Stimulated activated CD4-positive, alpha-beta T cell treated with anti-CD3 and anti-CD28 coated beads, Interleukin-2, amount 100 ng/mL, for 24 hours (primary cell): Measurements from ENCODE around the gene TTI1.

Experiments used
- DNase-seq, 2 donors: peaks; one replicate each; pipeline ENCODE4 v3.0.0-alpha.2; 2020

Gene TTI1

DNA sequence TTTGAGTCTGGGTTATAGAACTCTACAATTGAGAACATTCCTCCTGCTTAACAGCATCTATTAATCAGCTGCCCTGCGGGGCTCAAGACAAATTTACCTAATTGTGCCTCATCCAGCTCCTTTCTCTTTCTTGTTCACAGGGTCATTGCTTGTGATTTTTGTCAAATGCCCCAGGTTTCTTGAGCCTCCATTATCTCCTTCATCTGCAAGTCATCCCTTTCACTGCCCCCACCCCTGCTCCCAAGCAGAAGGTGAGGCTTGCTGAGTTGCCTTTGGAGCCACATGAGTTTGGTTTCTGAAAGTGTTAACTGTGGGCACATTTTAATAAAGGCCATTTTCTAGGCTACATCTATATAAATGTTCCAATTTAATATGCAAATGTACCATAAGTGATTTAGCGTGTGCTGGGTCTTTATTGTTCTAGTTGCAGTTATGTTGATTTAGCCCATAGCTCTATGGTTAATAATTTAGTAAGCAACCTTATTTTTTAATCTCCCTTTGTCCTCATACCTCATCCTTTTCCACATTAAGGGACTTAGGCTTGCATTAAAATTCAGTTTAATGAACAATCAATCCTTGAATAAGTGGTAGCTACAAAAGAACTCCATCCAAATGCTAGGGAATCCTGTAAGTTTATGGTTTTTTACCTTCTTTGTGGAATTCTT, 74.3 kb downstream of the TTI1 start:
- DNase-seq, result no peak

DNA sequence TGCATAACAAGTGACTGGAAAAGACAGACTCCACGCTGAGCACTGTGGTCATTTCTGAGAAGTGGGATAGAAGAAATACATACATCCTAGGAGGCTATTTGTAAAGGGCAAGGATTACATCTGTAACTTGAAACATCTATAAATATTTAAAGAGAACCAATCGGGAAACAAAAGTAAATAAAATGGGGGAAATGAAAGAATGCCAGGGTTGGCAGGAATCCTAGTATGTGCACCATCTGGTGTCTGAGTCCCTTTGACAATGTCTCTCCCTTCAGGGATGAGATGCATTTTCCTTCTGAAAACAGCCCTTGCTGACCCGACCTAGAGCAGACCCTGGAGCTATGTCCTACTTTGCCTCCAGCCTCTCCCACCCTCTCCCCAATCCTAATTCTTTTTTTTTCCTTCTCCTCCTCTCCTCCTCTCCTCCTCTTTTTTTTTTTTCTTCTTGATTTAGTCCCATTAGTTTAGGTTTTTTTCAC, 77.1 kb downstream of the TTI1 start:
- no peak for DNase-seq

DNA sequence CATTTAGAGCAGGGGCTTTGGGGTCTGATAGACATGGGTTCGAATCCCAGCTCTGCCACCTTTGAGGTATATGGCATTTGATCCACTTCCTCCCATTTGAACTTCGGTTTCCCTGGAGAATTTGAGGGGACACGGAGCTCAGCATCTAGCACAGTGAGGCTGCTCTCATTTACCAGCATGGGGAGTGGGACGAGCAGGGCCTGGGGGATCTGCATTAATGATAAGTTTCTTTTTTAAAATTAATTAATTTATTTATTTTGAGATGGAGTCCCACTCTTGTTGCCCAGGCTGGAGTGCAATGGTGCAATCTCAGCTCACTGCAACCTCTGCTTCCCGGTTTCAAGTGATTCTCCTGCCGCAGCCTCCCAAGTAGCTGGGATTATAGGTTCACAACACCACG, 77.7 kb downstream of the TTI1 start:
- DNase-seq, result no peak

DNA sequence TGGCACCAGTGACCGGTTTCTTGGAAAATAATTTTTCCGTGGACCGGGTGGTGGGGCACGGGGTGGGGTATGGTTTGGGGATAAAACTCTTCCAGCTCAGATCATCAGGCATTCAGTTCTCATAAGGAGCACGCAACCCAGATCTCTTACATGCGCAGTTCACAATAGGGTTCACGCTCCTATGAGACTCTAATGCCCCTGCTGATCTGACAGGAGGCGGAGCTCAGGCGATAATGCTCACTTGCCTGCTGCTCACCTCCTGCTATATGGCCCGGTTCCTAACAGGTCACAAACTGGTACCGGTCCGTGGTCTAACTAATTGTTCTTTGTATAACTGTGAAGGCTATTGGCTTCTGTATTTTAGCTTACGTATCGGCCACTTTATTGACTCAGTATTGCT, 78.6 kb downstream of the TTI1 start:
- no peak for DNase-seq

DNA sequence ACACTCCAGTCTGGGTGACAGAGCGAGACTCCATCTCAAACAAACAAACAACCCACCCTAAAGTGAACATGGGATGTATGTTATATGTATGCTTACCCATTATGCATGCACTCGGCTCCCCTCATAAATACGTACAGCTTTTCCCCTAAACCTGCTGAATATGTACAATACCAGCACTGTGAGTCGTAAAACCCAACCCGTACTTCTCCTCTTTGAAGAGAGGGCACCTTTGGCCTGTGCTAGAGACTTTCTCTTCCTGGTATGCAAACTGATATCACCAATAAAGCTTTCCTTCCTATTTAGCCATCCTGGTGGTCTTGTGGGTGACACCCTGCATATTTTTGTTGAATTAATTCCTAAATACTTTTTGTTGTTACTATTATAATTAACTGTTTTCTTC, 79.1 kb downstream of the TTI1 start:
- no peak for DNase-seq

DNA sequence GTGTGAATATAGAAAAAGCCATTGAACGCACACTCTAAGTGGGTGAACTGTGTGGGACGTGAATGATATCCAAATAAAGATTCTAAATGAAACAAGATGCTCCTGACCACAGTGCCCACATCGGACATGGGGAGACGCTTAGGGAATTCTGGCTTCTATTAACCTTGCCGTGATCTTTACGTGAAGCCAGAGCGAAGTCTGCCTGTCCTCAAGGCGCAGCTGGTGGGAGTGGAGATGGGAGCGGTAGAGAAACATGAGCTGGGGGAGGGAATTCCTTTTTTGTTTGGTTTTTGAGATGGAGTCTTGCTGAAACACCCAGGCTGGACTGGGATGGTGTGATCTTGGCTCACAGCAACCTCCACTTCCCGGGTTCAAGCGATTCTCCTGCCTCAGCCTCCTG, 84.3 kb downstream of the TTI1 start:
- no peak for DNase-seq

DNA sequence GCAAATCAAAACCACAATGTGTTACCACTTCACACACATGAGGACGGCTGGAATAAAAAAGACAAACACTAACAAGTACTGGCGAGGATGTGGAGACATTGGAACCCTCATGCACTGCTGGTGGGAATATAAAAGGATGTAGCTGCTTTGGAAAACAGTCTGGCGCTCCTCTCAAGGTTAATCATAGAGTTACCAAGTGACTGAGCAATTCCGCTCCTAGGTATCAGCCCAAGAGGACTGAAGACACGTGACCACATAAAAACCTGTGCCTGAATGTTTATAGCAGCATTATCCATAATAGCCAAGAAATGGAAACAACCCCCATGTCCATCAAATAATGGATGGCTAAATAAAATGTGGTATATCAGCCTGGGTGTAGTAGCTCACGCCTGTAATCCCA, 85.3 kb downstream of the TTI1 start:
- DNase-seq, result no peak

DNA sequence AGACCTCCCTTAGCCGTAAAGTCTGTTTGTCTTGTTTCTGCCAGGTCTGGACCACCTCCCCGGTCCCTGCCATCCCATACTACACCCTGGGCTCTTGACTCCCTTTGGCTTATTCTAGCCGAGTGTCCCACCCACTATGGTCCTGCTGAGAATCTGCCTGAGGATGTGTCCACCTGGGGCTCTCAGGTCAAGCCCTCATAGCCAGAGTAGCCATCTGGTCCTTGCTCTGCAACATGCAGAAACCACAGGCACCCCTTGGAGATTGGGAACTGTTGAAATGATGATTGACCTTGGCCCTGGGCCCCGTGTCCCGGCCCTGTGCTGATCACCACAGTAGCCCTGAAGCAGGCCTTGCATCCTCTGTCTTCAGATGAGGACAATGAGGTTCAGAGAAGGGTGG, 86.3 kb downstream of the TTI1 start:
- DNase-seq, result no peak

DNA sequence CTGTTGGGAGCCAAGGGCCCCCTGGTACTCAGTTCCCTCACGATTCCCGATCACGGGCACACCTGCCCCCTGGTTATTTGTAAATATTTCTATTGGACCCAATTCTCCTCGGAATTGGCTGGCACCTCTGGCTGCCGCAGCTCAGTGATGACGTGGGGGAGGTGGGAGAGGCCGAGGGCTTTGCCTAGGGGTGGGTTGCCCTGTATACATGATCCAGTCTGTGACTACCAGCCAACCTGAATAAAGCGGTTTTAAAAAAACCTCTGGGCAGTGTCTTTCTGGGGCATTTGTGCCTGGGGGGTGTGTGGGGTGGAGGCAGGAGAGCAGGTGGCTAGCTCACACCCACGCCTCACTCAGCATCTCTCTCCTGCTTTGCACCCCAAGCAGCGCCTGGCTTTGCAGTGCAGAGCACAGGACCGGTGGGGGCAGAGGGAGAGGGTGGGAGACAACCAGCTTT, 88.1 kb downstream of the TTI1 start:
- DNase-seq, result no peak

DNA sequence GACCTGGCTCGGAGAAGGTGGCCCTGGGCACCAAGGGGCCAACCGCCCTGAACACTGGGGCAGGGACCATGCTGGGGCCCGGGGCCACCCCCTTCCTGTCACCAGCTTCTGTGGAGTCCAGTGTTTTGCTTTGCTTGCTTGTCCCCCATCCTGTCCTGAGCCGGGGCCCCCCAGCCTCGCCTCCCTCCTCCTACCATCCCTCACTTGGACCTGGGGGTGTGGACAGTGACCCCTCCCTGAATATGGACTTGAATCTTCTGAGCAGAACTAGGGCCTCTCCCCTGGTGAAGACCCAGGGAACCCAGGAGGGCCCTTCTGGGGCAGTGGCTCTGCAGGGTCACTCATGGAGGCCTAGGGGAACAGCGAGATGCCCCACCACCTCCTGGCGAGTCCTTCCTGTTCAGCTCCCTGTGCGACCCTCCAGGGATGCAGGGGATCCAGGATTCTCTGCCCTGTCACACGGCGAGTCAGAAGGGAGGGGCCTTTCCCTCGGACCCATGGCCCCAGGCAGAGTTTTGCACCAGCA, 88.7 kb downstream of the TTI1 start:
- no peak for DNase-seq

DNA sequence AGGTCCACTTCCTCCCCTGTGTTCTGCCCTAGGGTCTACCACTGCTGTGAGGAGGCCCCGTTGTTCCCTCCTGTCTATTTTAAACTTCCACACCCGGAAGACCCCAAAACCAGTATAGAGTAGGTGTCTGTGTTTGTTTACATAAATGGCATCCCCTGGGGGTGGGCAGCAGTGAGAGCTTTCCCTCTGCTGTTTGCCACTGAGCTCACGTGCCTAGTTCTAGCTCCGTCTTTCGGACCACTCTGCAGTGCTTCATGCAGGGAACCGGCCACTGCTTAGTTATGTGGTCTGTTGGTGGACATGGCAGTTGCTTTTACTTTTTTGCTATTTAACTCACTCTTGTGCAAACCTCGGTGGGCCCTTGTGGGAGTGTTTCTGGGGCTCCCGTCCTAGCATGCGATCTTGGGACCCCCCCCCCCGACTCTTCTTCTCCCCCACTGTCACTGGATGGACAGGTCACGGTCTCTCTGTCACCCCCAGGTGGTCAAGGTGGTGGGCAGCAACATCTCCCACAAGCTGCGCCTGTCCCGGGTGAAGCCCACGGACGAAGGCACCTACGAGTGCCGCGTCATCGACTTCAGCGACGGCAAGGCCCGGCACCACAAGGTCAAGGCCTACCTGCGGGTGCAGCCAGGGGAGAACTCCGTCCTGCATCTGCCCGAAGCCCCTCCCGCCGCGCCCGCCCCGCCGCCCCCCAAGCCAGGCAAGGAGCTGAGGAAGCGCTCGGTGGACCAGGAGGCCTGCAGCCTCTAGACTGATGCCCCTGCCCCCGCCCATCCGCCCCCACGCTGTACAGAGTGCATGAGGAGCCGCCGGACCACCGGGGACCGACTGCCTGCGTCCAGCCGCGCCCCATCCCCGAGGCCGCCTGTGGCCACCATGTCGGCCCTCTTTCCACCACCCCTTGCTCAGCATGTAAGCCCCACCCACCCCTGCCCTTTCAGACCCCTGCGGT, 89.5 kb downstream of the TTI1 start:
- DNase-seq, result no peak

DNA sequence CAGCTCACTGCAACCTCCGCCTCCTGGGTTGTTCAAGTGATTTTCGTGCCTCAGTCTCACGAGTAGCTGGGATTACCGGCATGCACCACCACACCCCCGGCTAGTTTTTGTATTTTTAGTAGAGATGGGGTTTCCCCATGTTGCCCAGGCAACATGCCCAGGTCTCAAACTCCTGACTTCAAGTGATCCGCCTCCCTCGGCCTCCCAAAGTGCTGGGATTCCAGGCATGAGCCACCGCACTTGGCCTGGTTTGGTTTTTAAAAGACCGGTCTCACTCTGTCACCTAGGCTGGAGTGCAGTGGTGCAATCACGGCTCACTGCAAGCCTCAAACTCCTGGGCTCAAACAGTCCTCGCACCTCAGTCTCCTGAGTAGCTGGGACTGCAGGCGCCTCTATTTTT, 90.2 kb downstream of the TTI1 start:
- no peak for DNase-seq

DNA sequence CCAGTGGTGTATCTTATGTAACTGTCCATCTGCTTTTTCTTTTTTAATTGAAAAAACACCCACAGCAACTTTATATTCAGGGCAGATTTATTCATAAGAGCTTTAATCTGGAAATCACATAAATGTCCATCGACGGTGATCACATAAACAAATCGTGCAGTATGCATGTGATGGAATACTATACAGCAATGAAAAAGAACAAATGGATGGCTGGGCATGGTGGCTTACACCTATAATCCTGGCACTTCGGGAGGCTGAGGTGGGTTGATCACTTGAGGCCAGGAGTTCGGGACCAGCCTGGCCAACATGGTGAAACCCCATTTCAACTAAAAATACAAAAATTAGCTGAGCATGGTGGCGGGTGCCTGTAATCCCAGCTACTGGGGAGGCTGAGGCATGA, 91.3 kb downstream of the TTI1 start:
- DNase-seq, result no peak

DNA sequence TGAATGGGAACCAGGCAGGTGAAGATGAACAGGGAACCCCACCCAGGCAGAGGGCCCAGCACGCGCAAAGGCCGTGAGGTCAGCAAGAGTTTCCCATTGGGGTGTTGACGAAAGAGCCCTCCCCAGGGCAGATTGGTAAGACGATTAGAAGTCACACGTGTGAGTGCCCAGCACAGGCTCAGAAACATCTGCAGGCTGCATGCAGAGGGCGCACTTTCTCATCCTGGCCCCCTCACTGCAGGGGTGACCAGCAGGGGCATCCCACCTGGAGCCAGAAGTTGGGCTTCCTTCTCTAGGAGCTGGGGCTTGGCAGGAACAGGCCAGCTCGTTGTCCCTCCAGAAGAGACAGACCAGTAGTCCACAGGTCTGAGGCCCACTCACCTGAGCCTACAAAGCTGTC, 91.9 kb downstream of the TTI1 start:
- no peak for DNase-seq

DNA sequence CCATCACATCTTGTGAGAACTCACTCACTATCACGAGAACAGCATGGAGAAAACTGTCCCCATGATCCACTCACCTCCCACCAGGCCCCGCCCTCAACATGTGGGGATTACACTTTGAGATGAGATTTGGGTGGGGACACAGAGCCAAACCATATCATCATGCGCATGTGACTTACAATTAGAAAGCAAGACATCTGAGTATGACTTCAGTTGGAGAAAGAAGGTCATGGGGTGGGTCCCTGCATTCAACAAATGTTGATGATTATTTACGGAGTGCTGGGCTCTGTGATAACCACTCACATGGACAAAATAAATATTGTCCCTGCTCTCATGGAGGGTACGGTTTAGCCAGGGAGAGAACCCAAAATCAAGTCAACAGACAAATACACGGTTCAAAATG, 92.4 kb downstream of the TTI1 start:
- DNase-seq, result no peak

DNA sequence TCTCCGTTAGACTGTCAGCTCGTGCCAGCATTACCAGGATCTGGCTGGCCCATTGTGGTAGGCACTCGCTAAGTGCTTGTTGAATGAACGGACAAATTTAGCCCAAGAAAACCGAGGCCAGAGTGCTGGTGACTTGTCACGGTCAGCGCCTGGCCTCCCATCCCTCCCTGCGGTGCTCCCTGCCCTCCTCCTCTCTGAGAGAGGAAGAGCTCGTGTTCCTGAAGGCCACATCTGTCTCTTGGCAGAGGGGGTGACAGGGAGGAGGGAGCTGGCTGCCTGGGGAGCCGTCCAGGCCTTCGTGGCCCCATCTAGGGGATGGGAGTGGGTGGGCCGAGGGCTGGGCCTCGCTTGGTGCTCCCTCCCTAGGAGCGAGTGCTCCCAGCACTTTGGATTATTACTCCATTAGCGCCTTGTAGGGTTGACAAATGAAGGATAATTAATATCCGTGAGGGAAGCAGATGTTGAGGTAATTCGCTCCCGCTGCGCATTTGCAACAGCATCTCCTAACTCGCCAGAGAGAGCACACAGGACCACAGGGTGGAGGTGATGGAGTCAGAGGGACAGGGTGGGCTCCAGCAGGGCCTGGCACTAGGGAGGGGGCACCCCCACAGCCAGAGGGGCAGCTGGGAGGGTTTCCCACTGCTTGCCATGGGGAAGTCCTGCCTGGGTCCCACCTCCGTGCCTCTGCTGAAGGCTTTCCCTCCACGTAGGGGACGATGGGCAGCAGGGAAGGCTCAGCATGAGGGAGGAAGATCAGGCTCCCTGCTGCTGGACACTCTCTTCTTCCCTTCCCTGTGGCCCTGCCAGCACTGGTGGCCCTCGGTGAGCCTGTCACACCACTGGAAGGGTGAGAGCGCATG, 93.3 kb downstream of the TTI1 start:
- no peak for DNase-seq

DNA sequence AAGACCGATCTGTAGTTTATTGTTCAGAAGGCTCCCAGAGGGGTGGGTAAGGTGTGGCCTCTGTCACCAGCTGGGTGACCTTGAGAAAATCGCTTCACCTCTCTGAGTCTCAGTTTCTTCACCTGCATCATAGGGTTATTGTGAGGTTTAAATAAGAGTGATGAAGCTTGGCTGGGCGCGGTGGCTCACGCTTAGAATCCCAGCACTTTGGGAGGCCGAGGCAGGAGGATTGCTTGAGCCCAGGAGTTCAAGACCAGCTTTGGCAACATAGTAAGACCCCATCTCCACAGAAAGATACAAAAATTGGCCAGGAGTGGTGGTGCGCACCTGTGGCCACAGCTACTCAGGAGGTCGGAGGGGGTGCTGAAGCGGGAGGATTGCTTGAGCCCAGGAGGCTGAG, 94.3 kb downstream of the TTI1 start:
- DNase-seq, result no peak

DNA sequence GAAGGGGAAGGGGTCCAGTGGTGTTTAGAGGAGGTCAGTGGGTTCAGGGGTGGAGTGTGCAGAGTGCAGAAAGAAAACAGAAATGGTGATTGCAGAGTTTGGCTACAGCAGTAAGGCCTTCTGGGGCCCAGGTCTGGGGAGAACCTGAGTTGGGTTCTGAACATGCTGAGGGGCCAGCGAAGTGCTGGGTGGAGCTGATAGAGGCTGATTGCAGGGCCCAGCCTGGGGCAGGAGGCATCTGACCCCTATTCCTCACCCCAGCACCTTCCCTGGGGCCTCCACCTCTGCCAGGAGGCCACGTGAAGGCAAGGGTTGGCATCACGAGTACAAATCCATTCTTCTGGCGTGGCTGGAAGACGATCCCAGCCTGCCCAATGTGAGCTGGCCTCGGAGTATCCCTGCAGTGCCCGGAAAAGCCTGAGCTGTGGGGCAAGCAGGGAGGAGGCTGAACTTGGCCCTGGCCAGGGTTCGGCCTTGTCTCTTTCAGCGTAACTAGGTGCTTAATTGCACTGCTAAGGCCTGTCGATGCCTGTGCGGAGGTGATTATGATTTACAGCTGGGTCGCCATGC, 95.0 kb downstream of the TTI1 start:
- no peak for DNase-seq

DNA sequence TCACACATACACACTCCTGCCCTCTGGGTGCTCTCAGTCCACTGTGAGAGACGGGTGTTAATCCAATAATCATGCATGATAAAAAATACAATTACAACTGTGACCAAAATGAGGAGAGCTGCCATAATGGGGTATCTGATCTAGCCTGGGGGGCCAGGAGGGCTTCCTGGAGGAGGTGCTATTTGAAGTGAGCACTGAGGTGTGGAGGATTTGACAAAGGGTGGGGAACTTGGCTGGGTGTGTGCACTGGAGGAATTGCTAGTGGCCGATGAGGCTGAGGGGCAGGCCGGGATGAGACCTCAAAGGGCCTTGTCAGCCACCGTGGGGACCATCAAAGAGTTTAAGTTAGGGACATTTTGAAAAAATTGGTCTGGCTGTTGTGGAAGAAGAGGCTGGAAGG, 95.6 kb downstream of the TTI1 start:
- no peak for DNase-seq

DNA sequence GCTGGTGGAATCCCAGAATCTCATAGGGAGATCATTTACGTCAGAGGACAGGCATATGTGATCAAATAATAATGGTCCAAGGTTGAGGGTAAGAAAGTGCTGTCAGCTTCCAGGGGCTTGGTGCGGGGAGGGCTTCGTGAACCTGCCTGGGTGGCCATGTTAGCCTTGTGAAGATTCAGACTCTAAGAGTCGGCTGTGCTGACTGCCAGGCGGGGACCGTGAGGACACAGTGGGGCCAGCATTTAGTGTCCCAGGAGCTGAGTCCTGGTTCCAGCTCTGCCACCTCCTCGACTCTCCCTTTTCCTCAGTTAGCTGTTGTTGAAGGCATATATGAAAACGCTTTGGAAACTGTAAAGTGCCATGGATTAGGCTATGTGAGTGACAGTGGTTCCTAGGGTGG, 96.8 kb downstream of the TTI1 start:
- DNase-seq, result no peak

DNA sequence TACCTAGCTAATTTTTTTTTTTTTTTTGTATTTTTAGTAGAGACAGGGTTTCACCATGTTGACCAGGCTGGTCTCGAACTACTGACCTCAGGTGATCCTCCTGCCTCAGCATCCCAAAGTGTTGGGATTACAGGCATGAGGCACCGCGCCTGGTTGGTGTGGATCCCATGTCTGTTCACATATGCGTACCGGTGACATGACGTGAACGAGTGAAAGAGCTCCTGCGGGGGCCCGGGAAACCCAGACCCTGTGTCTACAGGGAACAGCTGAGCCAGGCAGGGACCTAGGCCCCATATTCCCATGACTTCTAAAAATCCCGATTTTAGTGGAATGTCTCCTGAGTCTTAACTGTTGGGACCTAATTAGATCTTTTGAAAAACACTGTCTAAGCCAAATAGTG, 97.2 kb downstream of the TTI1 start:
- no peak for DNase-seq

DNA sequence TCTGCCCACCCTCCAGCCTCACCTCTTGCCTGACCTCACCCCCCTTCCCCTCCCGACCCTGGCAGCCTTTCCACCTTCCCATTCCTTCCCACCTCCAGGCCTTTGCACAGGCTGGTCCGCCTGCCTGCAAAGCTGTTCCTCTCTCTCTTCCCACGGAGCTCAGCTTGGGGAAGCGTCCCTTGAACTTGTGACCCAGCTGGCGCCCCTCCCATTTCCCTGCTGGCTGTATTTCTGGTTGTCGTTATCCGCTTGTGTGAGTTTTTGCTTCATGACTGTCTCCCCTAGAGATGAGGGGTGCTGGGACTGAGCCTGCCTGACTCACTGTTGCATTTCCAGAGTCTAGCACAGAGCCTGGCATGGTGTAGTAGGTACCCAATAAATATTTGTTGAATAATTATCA, 97.8 kb downstream of the TTI1 start:
- DNase-seq, result no peak
